ENCODE measurements around the gene RAD51B. TPM values are rescaled to one million over a fixed set of nuclear protein-coding genes. Genes with fewer than 3 reads are reported as not detected.
A peak's percentile ranks its signal among the peaks of the same experiment; 100 is the strongest.

RAD51B gene
- total and polyA plus RNA-seq, 2 experiments from 2014 or later = 11.7 to 17.8 TPM

GRCh38 chr14:68511129-68512047 is 691.8 kb downstream of the RAD51B start:
- Histone ChIP-seq H3K36me3 (no peaks in the 10 kb centered on the region), H3K27me3 (no peaks in the 10 kb centered on the region), H3K4me3 (no peak overlapping the region), H3K9me3 (ENCODE audit: low read depth) (no peaks in the 10 kb centered on the region), H3K4me1 (ENCODE audit: low read depth) (peaks cover 42% of the 10 kb centered on the region), H3K27ac (peak overlapping the region; percentile 89)
- peak; percentile 12 for TF ChIP-seq CTCF (IDR thresholded peaks at IDR 0.05; ENCODE audit: low read depth, low read length)
- DNase-seq (ENCODE audit: low read depth in 1 of 2, low spot score in 1 of 2) = no peak

GRCh38 chr14:68512088-68512487 is 692.5 kb downstream of the RAD51B start:
- Histone ChIP-seq H3K4me1 (ENCODE audit: low read depth) (peaks cover 36% of the 10 kb centered on the region), H3K27ac (peak overlapping the region; percentile 89), H3K9me3 (ENCODE audit: low read depth) (no peaks in the 10 kb centered on the region), H3K27me3 (no peaks in the 10 kb centered on the region), H3K4me3 (no peak overlapping the region), H3K36me3 (no peaks in the 10 kb centered on the region)
- no peak for TF ChIP-seq CTCF (IDR thresholded peaks at IDR 0.05; ENCODE audit: low read depth, low read length)
- DNase-seq (ENCODE audit: low read depth in 1 of 2, low spot score in 1 of 2) = peak in 1 of 2 donors; percentile 65

- no peak for DNase-seq (ENCODE audit: low read depth in 1 of 2, low spot score in 1 of 2)
- H3K4me3 ChIP-seq = no peak overlapping the region
- H3K27me3 ChIP-seq = no peaks in the 10 kb centered on the region
- no peaks in the 10 kb centered on the region for H3K9me3 ChIP-seq (ENCODE audit: low read depth)
- H3K27ac ChIP-seq = no peak overlapping the region
- TF ChIP-seq CTCF (IDR thresholded peaks at IDR 0.05; ENCODE audit: low read depth, low read length) = no peak
- peaks cover 36% of the 10 kb centered on the region for H3K4me1 ChIP-seq (ENCODE audit: low read depth)
- H3K36me3 ChIP-seq = no peaks in the 10 kb centered on the region
These were observed 693.6 kb downstream of the RAD51B start for GRCh38 chr14:68513137-68513536.

GRCh38 chr14:68513838-68514607 is 694.4 kb downstream of the RAD51B start:
- H3K4me3 ChIP-seq = no peak overlapping the region
- TF ChIP-seq CTCF (IDR thresholded peaks at IDR 0.05; ENCODE audit: low read depth, low read length) = no peak
- DNase-seq (ENCODE audit: low read depth in 1 of 2, low spot score in 1 of 2) = no peak
- no peaks in the 10 kb centered on the region for H3K27me3 ChIP-seq
- H3K4me1 ChIP-seq (ENCODE audit: low read depth) = peaks cover 31% of the 10 kb centered on the region
- H3K9me3 ChIP-seq (ENCODE audit: low read depth) = no peaks in the 10 kb centered on the region
- no peak overlapping the region for H3K27ac ChIP-seq
- no peaks in the 10 kb centered on the region for H3K36me3 ChIP-seq

- Histone ChIP-seq H3K9me3 (ENCODE audit: low read depth) (no peaks in the 10 kb centered on the region), H3K4me3 (no peak overlapping the region), H3K4me1 (ENCODE audit: low read depth) (peaks cover 24% of the 10 kb centered on the region), H3K27ac (no peak overlapping the region), H3K27me3 (no peaks in the 10 kb centered on the region), H3K36me3 (no peaks in the 10 kb centered on the region)
- DNase-seq (ENCODE audit: low read depth in 1 of 2, low spot score in 1 of 2) = no peak
- no peak for TF ChIP-seq CTCF (IDR thresholded peaks at IDR 0.05; ENCODE audit: low read depth, low read length)
These were observed 695.1 kb downstream of the RAD51B start for GRCh38 chr14:68514608-68515194.
